Coronary artery (tissue), 2 donors: ENCODE measurements around the gene SIPA1L3.

ENCODE experiments used
- DNase-seq: peaks from one replicate; pipeline ENCODE4 v3.0.0-alpha.2; 2017; ENCODE audit warnings: low spot score
- H3K27ac ChIP-seq, 2 donors: fragments of 200-600 bp; sonication (generic); one replicate each; pipeline ENCODE4 v1.5.1; 2016 to 2019
- H3K4me3 ChIP-seq: fragments of 200-600 bp; sonication (generic); 2 replicates; pipeline ENCODE4 v1.5.1; 2016; ENCODE audit warnings: mild to moderate bottlenecking, moderate library complexity
- CTCF ChIP-seq: fragments of 200-600 bp; sonication (generic); IDR thresholded peaks from one replicate; pipeline ENCODE4 v1.5.1; 2019; ENCODE audit warnings: antibody characterized with exemption

The SIPA1L3 gene

GRCh38 chr19:38111898-38112297, 204.9 kb downstream of the SIPA1L3 start:
- Histone ChIP-seq H3K4me3 (no peak overlapping the region), H3K27ac (no peak overlapping the region)
- no peak for TF ChIP-seq CTCF
- DNase-seq, result no peak

GRCh38 chr19:38114651-38115050, 207.6 kb downstream of the SIPA1L3 start:
- no peak for DNase-seq
- no peak for TF ChIP-seq CTCF
- Histone ChIP-seq H3K27ac (no peak overlapping the region), H3K4me3 (no peak overlapping the region)

GRCh38 chr19:38115271-38115802, 208.3 kb downstream of the SIPA1L3 start:
- DNase-seq, result no peak
- no peak overlapping the region for H3K27ac ChIP-seq
- TF ChIP-seq CTCF, result no peak
- no peak overlapping the region for H3K4me3 ChIP-seq

GRCh38 chr19:38118176-38118575, 211.2 kb downstream of the SIPA1L3 start:
- DNase-seq, result no peak
- no peak for TF ChIP-seq CTCF
- Histone ChIP-seq H3K4me3 (no peak overlapping the region), H3K27ac (no peak overlapping the region)

GRCh38 chr19:38120471-38121025, 213.5 kb downstream of the SIPA1L3 start:
- no peak for DNase-seq
- no peak for TF ChIP-seq CTCF
- Histone ChIP-seq H3K27ac (no peak overlapping the region), H3K4me3 (no peak overlapping the region)

GRCh38 chr19:38122402-38123093, 215.5 kb downstream of the SIPA1L3 start:
- Histone ChIP-seq H3K27ac (no peak overlapping the region), H3K4me3 (no peak overlapping the region)
- DNase-seq, result no peak
- TF ChIP-seq CTCF, result no peak

- DNase-seq, result no peak
- TF ChIP-seq CTCF, result no peak
- no peak overlapping the region for H3K27ac ChIP-seq
- no peak overlapping the region for H3K4me3 ChIP-seq
These were observed 218.2 kb downstream of the SIPA1L3 start for GRCh38 chr19:38125238-38125637.
